ENCODE data around the gene KCNMA1. TPM values are rescaled to one million over a fixed set of nuclear protein-coding genes. Genes with fewer than 3 reads are reported as not detected.

Gene KCNMA1
- total RNA-seq, 1 donor from 2014 or later, result 44.0 TPM

DNA sequence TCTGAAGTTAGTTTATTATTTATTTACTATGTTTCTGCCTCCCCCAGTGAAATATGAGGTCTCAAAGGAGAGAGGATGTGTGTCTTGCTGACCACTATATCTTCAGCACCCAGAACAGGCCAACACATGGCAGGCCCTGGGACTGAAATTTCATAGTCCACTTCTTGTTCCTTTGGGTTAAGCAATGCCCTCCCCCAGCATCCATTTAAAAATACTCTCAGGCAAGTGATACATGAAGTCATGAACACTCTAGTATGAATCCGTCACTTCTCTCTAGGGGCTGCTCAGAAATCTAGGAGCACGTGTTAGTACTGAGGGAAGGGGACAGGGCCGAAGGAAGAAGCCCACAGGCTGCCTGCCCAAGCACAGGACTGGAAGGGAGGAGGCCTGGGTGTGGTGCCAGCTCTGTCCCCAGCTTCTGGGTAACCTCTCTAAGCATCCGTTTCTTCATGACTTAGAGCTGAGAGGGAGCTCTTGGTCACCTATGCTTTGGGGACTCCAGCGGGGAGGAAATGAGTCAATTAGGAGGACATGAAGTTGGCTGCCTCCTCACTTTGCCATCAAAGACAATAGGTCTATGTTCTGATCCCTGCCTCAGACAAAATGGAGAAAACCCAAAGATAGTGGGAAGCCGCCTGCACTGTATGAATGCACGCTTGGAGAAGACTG, 119.2 kb downstream of the KCNMA1 start:
- ATAC-seq (peak; percentile 13), DNase-seq (ENCODE audit: low spot score) (no peak)

DNA sequence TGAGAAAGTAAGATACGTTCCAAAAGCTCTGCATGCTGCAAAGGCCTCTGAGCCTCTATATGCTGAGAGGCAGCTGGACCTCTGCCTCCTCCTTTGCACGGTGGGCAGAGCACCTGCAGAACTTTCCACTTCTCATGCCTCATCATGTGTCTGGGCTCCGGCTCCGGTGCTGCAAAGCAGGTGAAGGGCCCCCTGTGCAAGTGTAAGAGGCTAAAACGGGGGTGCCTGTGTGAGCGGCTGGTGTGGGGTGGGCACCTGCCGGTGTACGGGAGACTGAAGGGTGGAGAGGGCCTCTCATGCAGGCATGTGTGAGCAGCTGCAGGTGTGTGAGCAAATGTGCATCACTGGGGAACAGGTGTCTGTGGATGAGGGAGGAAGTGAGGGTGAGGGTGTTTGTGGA, 121.0 kb downstream of the KCNMA1 start:
- DNase-seq (ENCODE audit: low spot score) (no peak), ATAC-seq (no peak)

DNA sequence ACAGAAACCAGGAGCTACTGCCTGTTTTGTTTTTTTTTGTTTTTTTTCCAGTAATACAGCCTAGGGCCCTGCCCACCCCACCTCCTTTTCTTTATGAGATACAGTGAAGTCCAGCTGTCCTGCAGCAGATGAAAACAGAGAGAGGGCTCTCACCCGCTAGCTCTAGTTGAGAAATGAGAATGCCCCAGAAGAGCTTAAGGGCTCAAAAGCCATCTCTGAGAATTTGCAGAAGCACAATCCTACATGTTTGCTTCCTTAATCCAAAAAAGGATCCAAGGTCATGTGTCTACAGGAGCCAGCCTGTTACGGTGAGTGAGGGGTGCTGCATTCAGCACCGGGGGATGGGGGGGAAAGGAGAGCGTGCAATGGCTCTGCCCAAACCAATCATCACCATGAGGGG, 122.7 kb downstream of the KCNMA1 start:
- no peak for DNase-seq (ENCODE audit: low spot score)
- ATAC-seq, result no peak

DNA sequence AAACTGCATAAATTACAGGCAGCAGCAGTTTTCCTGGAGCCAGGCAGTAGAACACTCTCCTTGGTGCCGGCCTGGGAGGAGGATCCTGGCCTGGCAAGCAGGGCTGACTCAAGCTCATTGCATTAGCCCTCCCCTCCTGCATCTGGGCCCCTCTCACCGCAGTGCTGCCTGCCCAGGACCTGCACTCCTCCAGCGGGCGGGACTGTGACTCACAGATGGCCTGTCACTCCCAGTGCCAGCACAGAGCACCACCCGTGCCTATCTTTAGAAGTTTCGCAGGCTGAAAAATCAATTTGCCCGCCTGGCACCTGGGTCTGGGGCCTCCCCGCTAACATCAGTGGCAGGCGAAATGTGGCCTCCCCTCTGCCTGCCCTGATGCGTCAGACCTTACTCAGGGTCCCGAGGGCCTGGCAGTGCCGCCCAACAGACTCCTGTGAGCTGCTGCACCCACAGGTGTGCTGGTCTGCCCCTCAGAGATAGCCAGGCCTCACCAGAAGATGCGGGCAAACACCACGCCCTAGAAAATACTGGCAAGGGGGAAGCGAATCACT, 123.8 kb downstream of the KCNMA1 start:
- ATAC-seq (peak; percentile 80), DNase-seq (ENCODE audit: low spot score) (no peak)

DNA sequence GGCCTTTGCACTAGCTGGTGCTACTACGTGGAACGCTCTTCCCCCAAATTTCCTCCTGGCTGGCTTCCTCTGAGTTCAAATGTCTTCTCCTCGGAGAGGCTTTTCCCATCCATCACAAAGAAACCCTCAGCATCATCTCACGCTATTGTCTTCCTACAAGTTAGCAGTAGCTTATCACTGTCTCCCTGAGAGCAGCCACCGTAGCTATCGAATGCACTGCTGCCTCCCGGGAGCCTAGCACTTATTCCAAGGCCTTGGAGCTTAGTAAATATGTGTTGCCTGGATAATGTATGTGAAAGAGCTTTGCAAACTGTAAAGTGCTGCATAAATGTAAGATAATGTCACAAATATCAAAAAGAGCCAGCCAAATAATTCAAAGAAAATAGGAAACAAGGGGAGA, 124.4 kb downstream of the KCNMA1 start:
- ATAC-seq (no peak), DNase-seq (ENCODE audit: low spot score) (no peak)

DNA sequence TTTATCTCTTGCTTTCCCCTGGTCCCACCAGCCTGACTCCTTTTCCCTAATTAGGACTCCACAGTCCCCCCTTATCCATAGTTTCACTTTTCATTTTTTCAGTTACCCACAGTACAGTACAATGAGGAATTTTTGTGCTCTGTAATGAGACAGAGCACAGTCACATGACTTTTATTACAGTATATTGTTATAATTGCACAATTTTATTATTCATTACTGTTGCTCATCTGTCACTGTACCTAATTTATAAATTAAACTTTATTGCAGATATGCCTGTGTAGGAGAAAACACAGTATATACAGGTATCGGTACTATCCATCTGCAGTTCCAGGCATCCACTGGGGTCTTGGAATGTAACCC, 125.4 kb downstream of the KCNMA1 start:
- DNase-seq (ENCODE audit: low spot score), result no peak
- no peak for ATAC-seq

DNA sequence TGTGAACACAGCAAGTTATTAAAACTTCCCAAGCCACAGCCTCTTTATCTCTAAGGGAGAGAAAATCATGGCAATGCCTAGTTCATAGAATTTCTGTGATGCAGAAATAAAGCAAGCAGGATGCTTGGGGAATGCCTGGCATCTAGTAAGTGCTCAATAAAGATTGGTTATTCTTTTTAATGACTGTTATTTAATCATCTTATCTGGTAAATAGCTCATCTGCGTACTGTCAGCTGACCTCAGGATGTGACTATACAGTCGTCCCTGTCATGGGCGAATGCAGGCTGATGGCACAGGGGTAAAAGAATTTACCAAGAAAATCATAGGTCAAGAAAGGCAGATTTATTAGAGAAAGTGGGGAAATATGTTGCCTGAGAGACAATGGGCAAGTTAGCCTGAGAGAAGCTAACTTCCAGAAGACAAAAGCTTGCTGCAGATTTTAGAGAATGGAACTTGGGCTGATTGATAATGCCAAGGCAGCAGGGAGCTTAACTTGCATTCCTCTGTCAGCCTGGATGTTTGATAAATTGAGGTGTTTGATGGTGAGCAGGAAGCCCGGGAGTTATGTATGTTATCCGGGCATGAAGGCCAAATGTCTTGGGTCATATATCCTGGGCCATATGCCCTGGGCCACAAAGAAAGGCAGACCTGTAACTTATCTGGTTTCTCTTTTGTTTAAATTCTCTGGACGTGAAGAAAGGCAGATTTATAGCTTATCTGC, 126.0 kb downstream of the KCNMA1 start:
- no peak for ATAC-seq
- DNase-seq (ENCODE audit: low spot score), result no peak

DNA sequence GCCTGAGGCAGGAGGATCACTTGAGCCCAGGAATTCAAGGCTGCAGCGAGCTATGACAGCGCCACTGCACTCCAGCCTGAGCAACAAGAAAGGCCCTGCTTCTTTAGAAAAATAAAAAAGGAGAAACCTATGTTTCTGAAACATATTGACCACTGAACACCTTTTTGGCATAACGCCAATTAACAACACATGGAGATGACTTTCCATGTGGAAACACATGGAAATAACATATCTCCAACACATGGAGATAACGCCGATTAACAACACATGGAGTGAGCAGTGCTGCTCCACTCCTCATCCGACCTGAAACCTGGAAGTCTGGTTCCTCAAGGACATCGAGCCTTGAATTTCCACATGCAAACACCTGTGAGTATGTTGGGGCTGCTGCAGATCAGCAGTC, 126.9 kb downstream of the KCNMA1 start:
- no peak for ATAC-seq
- no peak for DNase-seq (ENCODE audit: low spot score)

DNA sequence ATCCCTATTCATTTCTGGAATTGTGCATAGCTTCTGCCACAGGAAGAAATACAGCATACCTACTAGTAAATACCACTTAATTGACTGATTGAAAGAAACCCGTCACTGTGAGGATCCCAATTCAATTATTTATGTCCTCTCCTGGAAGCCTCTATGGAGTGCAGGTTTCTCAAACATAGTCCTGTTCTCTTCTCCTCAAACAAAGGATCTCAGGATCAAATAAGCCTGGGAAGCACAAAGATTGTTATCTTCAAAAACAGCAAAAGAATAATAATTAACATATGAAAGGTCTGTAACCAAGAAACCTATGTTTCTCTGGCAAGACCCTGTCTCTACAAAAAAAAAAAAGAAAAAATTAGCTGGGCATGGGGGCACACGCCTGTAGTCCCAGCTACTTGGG, 127.3 kb downstream of the KCNMA1 start:
- ATAC-seq (no peak), DNase-seq (ENCODE audit: low spot score) (no peak)

DNA sequence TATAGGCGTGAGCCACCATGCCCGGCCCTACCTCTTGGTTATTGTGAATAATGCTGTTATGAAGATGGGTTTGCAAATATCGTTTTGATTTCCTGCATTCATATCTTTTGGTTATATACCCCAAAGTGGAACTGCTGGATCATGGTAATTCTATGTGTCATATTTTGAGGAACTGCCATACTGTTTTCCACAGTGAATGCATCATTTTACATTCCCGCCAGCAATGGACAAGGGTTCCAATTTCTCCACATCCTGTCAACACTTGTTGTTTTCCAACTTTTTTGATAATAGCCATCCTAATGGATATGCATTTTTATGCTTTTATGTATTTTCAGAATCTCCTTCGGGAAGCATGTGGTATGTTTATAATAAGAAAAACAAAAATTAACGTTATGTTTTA, 128.2 kb downstream of the KCNMA1 start:
- ATAC-seq (no peak), DNase-seq (ENCODE audit: low spot score) (no peak)

DNA sequence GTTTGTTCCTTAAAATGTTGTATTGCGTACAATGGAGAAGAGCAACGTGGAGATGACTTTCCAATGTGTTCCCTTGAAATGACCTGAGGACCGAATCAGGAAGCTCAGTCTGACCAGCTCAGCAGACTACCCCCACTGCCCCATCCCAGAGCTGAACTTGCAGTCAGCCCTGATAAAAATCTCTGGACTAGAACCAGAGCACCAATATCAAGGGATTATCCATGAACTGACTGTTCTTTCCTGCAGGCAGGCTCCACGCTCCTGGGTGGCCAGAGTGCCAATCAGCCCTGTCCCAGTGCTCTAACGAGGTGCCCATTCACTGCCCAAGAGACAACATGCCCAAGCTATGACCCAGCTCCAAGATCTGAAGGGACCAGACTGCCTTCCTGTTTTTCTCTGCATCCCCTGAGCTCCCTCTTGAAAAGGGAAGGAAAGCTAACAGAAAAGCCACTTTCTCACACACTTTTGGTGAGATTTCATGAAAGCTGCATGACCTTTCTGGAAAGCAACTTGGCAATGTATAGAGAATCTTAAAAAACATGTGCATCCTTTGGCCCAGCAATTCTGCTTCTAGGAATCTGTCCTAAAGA, 130.2 kb downstream of the KCNMA1 start:
- ATAC-seq, result peak; percentile 75
- no peak for DNase-seq (ENCODE audit: low spot score)

DNA sequence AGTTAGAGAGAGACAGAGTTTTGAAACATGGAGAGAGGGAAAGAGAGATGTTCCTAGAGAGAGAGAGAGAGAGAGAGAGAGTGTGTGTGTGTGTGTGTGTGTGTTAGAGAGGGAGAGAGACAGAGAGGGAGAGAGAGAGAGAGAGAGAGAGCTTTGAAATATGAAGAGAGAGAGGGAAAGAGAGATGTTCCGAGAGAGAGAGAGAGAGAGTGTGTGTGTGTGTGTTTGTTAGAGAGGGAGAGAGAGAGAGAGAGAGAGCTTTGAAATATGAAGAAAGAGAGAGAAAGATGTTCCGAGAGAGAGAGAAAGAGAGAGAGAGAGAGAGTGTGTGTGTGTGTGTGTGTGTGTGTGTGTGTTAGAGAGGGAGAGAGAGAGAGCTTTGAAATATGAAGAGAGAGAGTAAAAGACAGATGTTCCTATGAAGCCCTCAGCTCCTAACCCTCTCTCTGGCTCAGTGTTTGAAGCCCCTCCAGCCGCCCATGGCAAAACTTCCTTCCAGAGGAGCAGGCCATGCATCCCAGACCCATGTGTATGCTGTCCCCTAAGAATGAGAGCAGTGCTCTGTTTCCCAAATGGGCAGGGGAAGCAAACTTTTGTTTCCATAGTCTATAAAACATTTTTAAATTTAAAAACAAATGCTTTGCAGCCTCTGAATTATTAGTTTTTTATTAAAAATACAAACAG, 130.9 kb downstream of the KCNMA1 start:
- DNase-seq (ENCODE audit: low spot score) (no peak), ATAC-seq (no peak)

DNA sequence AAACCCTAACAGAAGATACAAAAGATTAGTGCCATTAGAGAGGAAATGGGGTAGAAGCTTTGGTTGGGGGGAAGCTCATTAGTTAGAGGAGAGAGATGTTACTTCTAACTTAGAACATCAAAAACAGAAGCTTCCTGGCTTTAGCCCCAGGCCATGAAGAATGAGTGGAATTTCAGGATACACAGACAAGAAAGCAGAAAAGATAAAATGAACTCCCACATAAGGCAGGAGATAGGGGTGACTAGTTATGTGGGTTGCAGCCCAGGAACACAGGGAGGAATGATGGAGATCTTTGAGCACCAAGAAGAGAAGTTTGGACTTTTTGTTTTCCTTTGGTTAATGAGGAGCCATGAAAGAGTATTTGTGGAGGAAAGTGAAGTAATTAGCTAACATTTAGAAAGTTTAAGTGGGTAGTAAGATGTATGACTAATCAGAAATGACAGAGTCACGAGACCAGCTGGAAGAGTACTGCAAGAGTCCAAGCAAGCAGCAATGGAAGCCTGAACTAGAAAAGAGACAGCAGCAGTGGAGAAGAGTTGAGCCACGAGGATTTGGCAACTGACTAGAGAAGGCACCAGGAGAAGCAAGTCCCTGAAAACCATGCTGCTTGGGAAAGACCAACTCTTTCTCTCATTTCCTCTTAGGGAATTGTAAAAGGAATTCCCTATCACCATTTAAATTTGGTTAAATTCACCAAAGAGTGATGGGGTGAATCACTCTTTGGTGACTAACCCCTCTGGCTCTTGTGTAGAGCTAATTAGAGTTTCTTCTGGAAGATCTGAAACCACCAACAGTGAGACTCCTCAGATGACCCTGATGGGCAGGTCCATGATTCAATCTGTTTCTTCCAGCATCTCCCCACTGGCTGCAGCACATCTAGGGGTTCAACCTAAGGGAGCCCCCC, 131.9 kb downstream of the KCNMA1 start:
- DNase-seq (ENCODE audit: low spot score) (no peak), ATAC-seq (no peak)

DNA sequence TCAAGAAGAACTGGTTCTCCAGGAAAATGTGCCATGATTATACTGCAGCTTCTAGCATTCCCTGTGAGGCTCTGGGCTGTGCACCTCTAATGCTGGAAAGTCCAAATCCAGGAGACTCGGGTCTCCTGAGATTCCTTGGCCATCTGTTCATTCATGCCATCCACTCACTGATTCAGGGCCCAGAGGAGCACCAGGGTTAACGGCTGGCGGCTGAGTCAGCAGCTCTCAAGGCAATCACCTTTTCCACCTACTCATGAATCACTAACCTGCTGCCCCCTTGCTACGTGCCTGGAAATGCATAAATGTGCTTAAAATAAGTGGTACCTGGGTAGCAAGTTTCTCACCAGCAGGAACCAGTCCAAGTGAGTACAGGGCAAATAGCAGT, 132.7 kb downstream of the KCNMA1 start:
- ATAC-seq (peak; percentile 71), DNase-seq (ENCODE audit: low spot score) (no peak)

DNA sequence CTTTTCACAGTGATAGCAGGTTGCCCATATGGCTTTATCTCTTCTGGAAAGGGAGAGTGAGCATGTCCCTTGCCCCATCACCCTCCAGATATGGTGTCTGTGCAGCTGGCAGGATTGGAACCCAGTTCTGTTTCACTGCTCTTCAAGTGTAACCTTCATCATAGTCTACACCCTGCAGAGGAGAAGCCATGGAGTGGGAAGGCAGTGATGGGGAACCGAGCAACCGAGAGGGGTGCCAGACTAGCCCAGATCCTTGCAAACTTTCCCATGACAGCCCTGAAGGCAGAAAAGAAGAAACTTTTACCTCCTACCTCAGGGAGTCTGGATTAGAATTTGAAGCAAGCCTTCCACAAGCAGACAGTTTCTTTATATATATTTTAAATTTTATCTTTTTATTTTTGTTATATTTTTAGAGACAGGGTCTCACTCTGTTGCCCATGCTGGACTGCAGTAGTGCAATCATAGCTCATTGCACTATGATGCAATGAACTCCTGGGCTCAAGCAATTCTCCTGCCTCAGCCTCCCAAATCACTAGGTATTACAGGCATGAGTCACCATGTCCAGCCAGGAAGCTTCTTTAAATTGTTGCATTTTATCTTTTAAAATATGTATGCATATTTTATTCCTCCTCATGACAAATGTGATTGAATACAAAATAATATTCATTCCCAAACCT, 133.3 kb downstream of the KCNMA1 start:
- DNase-seq (ENCODE audit: low spot score) (no peak), ATAC-seq (no peak)

DNA sequence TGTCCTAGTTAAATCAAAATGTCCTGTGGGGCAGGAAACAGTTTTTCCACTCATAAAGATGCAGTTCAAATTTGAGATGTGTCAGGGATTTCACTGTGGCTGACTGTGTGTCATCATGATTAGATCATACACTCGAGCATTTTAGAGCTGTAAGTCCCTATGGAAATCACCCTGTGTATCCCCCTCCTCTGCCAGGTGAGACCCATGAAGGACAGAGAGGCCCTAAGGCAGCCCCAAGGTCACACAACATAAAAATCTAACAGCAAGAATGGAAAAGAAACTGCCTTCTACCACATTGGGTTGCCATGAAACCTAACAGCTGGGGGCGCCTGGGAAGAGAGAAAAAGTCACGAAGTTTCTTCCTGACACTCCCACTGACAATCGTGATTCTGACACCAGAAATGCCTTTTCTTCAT, 135.8 kb downstream of the KCNMA1 start:
- ATAC-seq (no peak), DNase-seq (ENCODE audit: low spot score) (no peak)

DNA sequence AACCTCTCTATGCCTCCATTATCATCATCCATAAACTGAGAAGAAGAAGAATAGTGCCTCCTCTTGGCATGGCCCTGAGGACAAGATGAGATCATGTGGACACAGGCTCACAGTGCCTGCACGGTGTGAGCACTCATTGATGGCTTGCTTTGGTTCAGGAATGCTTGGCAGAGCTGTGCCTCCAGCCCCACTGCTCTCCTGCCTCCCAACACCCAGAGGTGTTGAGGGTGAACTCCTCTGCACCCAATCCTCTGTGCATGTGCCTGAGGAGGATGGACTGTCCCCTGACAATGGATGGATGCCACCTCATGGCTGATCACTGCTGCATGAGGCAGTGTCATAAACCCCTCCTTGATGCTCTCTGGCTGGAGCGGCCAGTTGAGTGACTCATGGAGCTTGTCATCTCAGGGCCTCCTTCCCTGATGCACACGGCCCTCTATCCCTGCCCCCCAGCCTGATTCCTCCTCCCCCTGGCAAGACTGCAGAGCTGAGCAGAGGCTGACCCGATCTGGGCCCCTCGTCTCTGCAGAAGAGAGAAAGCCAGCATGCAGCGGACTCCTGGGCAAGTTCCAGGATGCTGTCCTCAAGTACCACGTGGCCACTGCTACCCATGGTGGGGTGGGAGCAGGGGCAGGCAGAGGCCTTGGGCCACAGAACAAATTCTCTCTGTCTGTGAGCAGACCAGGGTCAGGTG, 136.3 kb downstream of the KCNMA1 start:
- no peak for DNase-seq (ENCODE audit: low spot score)
- no peak for ATAC-seq

DNA sequence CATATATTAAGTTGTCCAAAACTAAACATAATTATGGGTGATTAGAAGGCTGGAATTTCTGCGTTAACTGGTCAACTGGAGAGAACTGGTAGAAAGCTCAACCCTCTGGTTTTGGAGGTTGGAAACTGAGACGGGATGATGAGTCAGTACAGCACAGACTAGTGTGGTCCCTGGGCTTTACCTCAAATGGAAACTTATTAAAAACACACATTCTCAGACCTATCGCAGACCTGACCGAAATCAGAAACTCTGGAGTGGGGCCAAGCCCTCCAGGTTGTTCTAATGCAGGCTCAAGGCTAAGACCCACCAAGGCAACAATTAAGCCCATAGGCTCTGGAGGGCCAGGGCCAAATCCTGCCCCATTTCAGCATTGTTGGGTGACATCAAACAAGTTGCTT, 136.9 kb downstream of the KCNMA1 start:
- DNase-seq (ENCODE audit: low spot score), result no peak
- ATAC-seq, result no peak

DNA sequence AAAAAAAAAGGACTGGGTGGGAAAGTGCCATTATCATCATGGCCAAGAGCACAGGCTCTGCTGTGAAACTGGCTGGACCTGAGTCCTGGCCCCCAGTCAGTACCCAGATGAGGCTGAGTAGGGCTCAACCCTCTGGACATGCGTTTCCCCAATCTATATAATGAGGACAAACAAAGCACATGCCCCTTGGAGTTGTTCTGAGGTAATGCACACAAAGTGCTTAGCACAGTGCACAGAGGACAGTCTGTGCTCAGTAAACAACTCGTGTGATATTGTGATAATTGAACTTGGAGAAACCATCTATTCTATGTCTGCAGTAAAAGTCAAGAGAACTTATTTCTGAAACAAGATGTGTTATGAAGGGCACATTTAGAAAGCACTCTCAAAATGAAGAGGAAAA, 138.8 kb downstream of the KCNMA1 start:
- DNase-seq (ENCODE audit: low spot score) (no peak), ATAC-seq (peak; percentile 50)
